Activated CD4-positive, CD25-positive, alpha-beta regulatory T cell treated with anti-CD3 and anti-CD28 coated beads, Interleukin-2, amount 50 U/mL, for 16 hours (primary cell): Measurements from ENCODE around the gene KCNH5.

Experiments
- DNase-seq: peaks from one replicate; pipeline ENCODE4 v3.0.0-alpha.2; 2020; ENCODE audit warnings: low read depth, low spot score

KCNH5 gene

DNA sequence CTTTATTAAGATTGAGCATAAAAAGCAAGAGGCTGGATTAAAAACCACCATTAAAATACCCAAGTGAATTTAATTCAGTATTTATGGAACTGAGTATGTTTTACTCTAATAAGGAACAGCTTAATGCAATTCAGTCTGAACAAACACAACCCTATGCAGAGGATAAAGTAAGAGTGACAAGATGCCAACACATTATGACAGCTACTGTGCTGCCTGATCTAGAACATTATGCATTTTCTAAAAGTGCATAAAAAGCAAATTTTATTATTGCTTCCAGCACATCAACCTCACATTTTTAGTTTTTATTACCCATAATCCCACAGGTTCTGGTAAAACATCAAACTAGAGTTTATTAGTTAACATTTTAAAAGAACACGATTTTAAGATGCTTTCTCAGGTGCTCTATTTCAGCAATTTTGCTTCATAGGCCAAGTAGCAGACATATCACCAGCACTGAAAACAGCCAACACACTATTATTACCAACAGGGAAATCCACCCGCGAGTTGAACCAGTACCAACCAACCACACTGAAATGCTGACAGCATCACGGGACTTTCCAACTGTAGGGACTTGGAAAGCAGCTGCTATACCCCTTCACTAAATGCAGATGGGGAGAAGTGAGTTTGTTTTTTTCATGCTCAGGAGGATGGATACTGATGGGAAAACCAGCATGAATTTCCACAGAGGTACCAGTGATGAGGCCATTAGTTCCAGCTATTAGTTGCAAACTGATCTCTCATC, 372.1 kb downstream of the KCNH5 start:
- no peak for DNase-seq

DNA sequence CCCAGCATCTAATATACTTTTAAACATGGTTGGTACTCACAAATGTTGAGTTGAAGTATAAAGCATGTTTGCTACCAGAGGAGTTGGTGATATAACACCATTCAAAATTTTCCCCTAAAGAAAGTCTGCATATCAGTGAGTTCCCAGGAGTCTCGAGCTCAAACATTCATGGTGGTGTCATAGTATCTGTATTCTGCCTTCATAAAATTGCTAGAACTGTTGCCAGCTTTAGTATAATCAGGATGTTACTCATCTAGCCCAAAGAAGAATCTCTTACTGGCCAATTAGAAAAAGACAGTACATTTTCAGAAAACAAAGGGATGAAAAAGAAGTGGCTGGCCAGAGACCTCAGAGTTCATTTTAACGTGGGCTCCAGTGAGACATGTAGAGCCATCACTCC, 374.7 kb downstream of the KCNH5 start:
- no peak for DNase-seq

DNA sequence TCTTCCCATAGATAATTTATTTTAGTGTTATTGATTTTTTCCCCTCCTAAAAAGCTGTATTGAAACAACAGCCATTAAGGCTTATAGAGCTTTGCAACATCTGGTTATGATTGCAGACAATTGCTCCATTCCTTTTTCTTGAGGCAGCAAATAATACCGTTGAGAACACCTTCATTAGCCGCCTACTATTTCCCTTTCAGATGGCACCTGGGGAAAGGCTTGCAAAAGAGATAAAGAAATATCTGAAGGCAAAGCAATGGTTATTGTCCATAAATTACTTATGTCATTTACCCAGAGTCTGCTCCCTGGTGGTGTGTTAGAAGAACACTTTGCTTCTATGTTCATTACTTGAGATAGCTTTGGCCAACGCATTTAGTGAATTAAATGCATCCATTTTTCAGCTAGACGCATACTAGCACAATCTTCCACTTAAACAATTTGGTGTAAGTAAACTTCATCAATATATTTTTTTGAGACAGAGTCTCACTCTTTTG, 377.8 kb downstream of the KCNH5 start:
- DNase-seq = no peak

DNA sequence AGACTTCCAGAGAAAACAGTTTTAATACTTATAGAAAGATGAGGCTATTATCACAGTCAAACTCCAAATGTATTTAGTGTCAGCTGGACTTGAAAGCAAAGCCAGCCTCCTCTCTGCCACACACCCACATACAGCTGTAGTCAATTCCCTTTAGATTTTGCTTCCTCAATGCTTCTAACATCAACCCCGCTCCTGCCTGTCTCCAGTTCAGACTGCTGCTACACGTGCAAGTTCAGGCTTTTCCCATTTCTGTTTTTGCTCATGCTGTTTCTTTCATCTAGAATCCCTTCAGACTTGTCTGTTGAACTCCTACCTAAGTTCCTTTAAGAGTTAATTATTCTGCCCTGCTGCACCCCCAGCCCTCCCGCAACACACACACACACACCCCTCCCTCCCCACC, 380.0 kb downstream of the KCNH5 start:
- no peak for DNase-seq

DNA sequence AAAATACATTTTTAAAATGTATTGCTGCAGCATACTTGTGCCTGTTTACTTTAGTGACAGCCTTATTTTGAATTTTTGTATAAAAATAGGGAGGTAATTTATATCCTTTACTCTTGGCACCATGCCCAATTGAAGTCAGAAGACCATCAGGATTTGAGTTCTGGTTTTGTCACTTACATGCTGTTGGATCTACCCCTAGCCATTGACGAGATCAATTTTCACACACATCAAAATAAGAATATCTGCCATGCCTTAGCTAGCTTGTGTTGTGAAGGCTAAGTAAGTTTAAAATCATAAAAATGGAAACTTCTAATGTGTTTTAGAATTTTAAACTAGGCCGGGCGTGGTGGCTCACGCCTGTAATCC, 381.8 kb downstream of the KCNH5 start:
- no peak for DNase-seq

DNA sequence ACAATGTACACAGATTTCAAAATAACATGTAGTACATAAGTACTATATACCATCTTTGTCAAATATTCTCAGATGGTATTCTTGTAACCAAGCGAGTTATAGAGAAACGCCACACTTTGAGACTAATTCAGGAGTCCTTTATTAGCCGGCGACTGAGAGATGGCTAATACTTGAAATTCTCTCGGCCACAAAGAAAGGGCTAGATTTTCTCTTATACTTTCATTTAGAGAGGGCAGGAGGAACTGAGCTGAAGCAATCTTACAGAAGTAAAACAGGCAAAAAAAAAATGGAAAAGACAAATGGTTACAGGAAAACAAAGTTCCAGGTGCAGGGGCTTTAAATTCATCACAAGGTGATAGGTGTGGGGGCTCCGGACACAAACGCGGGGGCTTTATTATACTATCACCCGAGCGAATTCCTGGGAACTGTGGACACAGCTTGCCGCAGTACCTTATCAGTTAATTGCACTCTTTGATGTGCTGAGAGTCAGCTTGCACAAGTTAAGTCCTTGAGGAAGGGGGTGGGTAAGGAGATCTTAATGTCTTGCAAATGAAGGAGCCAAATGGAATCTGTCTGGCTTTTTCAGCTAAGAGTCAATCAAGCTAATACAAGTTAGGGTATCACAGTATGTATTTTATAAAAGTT, 382.3 kb downstream of the KCNH5 start:
- DNase-seq = no peak

DNA sequence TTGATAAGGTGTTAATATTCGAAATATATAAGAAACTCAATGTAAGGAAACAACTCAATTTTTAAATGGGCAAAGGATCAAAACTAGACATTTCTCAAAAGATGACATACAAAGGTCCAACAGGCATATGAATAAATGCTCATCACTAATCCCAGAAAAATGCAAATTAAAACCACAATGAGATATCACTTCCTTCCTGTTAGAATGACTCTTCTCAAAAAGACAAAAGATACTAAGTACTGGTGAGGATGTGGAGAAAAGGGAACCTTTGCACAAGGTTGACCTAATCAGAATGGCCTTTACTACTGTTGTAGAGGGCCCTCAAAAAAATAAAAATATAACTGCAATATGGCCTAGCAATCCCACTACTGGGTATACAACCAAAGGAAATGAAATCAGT, 383.4 kb downstream of the KCNH5 start:
- DNase-seq = no peak

DNA sequence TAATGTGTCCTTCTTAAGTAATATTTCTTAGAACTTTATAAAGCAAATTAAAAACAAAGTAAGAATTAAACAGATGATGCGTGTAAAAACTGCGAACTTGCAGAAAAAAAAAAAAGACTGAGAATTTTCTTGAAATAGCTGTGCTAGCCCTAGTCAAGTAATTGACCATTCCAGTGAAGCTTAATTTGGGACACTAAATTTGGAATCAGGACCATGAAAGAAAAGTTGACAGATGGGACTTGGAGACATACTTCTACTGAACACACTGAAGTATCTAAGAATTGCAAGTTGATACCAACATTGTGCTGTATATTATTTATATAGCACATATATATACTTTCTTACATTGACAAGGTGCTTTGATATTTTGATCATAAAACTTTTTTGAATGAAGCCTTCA, 386.6 kb downstream of the KCNH5 start:
- DNase-seq = no peak

DNA sequence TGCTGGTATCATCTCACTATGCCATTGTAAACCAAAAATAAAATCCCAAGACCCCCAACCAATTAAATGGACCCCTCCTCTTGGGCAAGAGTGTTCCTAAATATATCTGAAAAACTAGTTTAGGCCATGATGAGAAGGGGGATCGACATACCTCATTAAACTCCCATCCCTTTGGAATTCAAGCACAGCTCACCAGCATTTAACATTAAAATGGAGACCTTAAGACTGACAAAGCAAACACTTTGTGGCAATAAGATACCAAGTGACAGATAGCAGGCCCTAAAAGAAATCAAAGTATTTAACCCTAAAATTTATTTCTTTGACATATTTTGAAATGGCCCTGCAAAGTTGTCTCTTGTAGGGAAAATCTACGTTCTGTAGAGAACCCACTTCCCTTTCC, 387.9 kb downstream of the KCNH5 start:
- no peak for DNase-seq

DNA sequence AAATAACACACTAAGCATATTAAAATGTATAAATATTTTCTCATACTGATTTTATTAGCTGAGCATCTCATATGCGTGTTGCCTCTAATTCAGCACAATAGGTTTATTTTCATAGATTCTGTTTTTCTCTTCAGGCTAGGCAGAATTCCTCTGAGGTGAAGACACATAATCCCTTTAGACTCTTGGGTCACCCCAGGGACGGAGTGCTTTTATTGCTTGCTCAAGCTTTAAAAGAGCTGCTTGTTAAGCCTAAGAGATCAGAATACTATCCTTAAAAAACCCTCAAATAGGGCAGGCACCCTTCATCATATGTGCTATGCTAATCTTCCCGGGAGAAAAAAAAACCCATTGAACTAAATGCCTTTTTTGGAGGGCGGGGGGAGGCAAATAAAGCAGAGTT, 390.1 kb downstream of the KCNH5 start:
- no peak for DNase-seq

DNA sequence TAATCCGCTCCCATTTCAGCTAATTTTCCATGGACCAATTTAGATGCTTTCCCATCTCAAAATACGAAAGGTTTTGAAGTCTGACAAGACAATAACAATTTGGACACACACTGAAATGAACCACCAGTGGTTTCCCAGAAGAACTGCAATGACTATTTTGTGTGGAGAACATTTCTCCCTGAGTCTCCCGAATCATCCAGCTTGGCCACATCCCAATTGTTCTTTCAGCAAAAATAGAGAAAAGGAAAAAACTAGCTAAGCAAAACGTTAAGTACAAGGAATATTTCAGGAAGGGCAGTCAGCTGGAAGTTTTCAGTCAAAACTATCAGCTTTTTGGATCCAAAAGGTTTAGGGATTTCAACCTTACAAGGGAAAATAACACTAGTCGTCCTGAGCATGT, 390.6 kb downstream of the KCNH5 start:
- no peak for DNase-seq
